Transverse colon (tissue), 4 donors: ENCODE data around the gene CDHR2. TPM values are rescaled to one million over a fixed set of nuclear protein-coding genes. Genes with fewer than 3 reads are reported as not detected.

Experiments used
- DNase-seq: peaks from one replicate; pipeline ENCODE4 v3.0.0-alpha.2; 2019
- H3K27ac ChIP-seq, 4 donors: fragments of 200-600 bp; sonication (generic); 2 replicates each; pipeline ENCODE4 v1.5.1; 2016 to 2018; ENCODE audit warnings: inconsistent platforms in 4 of 4
- H3K27me3 ChIP-seq: fragments of 200-600 bp; sonication (generic); 2 replicates; pipeline ENCODE4 v1.5.1; 2017; ENCODE audit warnings: inconsistent platforms
- H3K36me3 ChIP-seq, 4 donors: fragments of 200-600 bp; sonication (generic); 2 replicates each; pipeline ENCODE4 v1.5.1; 2017 to 2019; ENCODE audit warnings: inconsistent platforms in 4 of 4
- H3K4me1 ChIP-seq, 4 donors: fragments of 200-600 bp; sonication (generic); 2 replicates each; pipeline ENCODE4 v1.5.1; 2017 to 2020; ENCODE audit warnings: inconsistent platforms in 4 of 4
- H3K4me3 ChIP-seq, 4 donors: fragments of 200-600 bp; sonication (generic); 1 replicate in 1 of 4; 2 replicates in 3 of 4; pipeline versions ENCODE4 v1.5.1 to v1.6.1; 2017 to 2019; ENCODE audit warnings: inconsistent platforms in 4 of 4
- H3K9me3 ChIP-seq, 2 donors: fragments of 200-600 bp; sonication (generic); 2 replicates each; pipeline ENCODE4 v1.5.1; 2017 to 2019; ENCODE audit warnings: inconsistent platforms in 2 of 2
- EP300 ChIP-seq: sonication (generic); formaldehyde crosslinking; IDR thresholded peaks from one replicate; pipeline ENCODE4 v1.6.1; 2017; ENCODE audit warnings: antibody characterized with exemption, low read depth
- POLR2A ChIP-seq: fragments of 450-650 bp; IDR thresholded peaks from one replicate; pipeline ENCODE4 v1.6.1; 2016; ENCODE audit warnings: antibody characterized with exemption, mild to moderate bottlenecking, moderate library complexity
- POLR2AphosphoS5 ChIP-seq, 3 donors: sonication (generic); formaldehyde crosslinking; IDR thresholded peaks; one replicate each; pipeline ENCODE4 v1.6.1; 2016; ENCODE audit warnings: antibody characterized with exemption in 3 of 3
- WGBS, 2 donors: methylation state at CpG; one replicate each; pipeline ENCODE4 v1.1.5; 2018; ENCODE audit warnings: low coverage in 1 of 2; 5-methylcytosine and 5-hydroxymethylcytosine counted together
- in situ Hi-C, 4 donors: fragments of 200-750 bp; cut with MboI; loops; one replicate each; pipeline versions ENCODE4 v1.15.0 to v1.15.1; 2017; ENCODE audit warnings: low sequenced_read_pairs in 3 of 4, low pct_ligation_motif_present in 1 of 4, low pct_unique_long_range_greater_than_20kb in 1 of 4
- intact Hi-C: fragments of 100-400 bp; cut with DNase I; formaldehyde crosslinking; loops from one replicate; pipeline ENCODE4 v1.15.1; 2023; ENCODE audit warnings: low total_unique reads
- total RNA-seq, 4 donors: library from RNA; depleted of rRNA; stranded (reverse); fragments of >200 nt; gene quantifications; one replicate each; pipeline ENCODE4 v1.1.0, GENCODE V29; 2016
- TF ChIP-seq, protein P1 (sequence below), 5 experiments: fragments of 200-600 bp in 3 of 5; fragments of 450-650 bp in 2 of 5; sonication (generic) in 3 of 5; IDR thresholded peaks; 1 replicate in 2 of 5; 2 replicates in 3 of 5; pipeline ENCODE4 v1.5.1; 2016 to 2017; ENCODE audit warnings: antibody characterized with exemption in 5 of 5, inconsistent platforms in 3 of 5, mild to moderate bottlenecking in 2 of 5, moderate library complexity in 1 of 5

CDHR2 gene, protein sequence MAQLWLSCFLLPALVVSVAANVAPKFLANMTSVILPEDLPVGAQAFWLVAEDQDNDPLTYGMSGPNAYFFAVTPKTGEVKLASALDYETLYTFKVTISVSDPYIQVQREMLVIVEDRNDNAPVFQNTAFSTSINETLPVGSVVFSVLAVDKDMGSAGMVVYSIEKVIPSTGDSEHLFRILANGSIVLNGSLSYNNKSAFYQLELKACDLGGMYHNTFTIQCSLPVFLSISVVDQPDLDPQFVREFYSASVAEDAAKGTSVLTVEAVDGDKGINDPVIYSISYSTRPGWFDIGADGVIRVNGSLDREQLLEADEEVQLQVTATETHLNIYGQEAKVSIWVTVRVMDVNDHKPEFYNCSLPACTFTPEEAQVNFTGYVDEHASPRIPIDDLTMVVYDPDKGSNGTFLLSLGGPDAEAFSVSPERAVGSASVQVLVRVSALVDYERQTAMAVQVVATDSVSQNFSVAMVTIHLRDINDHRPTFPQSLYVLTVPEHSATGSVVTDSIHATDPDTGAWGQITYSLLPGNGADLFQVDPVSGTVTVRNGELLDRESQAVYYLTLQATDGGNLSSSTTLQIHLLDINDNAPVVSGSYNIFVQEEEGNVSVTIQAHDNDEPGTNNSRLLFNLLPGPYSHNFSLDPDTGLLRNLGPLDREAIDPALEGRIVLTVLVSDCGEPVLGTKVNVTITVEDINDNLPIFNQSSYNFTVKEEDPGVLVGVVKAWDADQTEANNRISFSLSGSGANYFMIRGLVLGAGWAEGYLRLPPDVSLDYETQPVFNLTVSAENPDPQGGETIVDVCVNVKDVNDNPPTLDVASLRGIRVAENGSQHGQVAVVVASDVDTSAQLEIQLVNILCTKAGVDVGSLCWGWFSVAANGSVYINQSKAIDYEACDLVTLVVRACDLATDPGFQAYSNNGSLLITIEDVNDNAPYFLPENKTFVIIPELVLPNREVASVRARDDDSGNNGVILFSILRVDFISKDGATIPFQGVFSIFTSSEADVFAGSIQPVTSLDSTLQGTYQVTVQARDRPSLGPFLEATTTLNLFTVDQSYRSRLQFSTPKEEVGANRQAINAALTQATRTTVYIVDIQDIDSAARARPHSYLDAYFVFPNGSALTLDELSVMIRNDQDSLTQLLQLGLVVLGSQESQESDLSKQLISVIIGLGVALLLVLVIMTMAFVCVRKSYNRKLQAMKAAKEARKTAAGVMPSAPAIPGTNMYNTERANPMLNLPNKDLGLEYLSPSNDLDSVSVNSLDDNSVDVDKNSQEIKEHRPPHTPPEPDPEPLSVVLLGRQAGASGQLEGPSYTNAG (N-terminal part only)
- total RNA-seq: 100 to 1,000 TPM in 2 of 4 donors, 10 to 100 TPM in 2; 15.5 to 257 (median 104) TPM

DNA sequence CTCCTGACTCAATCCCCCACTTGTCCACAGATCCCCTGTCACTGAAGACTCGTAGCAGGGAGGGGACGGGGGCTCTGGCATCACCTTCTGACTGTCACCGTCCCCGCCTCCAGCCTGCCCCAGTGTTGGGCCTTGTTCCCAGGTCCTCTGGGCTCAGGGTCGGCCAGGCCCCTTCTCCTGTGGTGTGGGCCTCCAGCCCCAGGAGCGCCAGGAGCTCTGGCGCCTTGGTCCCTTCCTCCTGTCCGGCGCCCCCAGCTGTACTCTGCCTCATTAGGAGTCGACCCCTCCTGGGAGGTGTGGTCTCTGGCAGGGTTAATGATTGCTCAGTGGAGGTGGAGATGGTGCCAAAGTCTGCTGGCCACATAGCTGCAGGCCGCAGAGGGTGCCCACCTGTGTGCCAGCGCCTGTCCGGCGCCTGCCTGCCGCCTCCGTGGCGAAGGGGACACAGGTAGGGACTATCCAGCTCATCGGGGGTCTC, at the start of gene CDHR2:
TSS of gene CDHR2 (plus strand) at position 376 of the 478 bp plus-strand sequence. CDS start 16,011 bp downstream, outside the sequence.
- peak within 1 kb of the TSS; percentile 85 to 97 (median 96) for H3K27ac ChIP-seq
- H3K4me1 ChIP-seq: peaks cover 7 to 60% (median 53%) of the 10 kb centered on the region in 4 donors
- 77% methylated on average over 17 of the region's 18 CpGs; no CpG with 5 or more reads in 1 of the 2 donors for WGBS, 2 donors
- DNase-seq: peak; percentile 68
- intact Hi-C loops: no loop called here
- peak within 1 kb of the TSS in 3 of 4 donors; percentile 8 to 34 (median 19) for H3K4me3 ChIP-seq
- H3K27me3 ChIP-seq: no peaks in the 10 kb centered on the region
- in situ Hi-C loops: no loop called here
- H3K36me3 ChIP-seq: no peaks in the 10 kb centered on the region
- TF ChIP-seq POLR2A (peak; percentile 79), POLR2AphosphoS5 (IDR thresholded peaks at IDR 0.05) (peak in 2 of 3 donors; percentile 37 to 66), EP300 (no peak)
- TF ChIP-seq, protein P1, sequence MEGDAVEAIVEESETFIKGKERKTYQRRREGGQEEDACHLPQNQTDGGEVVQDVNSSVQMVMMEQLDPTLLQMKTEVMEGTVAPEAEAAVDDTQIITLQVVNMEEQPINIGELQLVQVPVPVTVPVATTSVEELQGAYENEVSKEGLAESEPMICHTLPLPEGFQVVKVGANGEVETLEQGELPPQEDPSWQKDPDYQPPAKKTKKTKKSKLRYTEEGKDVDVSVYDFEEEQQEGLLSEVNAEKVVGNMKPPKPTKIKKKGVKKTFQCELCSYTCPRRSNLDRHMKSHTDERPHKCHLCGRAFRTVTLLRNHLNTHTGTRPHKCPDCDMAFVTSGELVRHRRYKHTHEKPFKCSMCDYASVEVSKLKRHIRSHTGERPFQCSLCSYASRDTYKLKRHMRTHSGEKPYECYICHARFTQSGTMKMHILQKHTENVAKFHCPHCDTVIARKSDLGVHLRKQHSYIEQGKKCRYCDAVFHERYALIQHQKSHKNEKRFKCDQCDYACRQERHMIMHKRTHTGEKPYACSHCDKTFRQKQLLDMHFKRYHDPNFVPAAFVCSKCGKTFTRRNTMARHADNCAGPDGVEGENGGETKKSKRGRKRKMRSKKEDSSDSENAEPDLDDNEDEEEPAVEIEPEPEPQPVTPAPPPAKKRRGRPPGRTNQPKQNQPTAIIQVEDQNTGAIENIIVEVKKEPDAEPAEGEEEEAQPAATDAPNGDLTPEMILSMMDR (IDR thresholded peaks at IDR 0.05): no peak
- H3K9me3 ChIP-seq: no peaks in the 10 kb centered on the region

DNA sequence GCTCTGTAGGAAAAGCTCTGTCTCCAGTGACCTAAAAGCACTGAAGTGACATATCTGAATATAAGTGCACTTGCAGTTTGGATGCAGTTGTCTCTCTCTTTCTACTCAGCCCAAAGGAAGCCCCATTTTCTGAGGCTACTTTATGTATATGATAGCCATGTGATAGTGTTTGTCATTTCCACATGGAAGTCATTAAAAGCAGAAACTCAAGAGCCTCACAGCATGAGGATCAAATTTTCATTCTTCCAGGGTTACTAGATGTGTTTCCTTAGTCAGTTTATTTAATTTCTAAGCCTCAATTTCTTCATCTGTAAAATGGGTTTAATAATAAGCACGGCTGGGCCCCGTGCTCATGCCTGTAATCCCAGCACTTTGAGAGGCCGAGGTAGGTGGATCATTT, 48.6 kb upstream of the CDHR2 start:
- 96 to 100% methylated on average over 3 of the region's 3 CpGs for WGBS, 2 donors
- no peaks in the 10 kb centered on the region for H3K9me3 ChIP-seq
- peaks cover 0 to 81% (median 36%) of the 10 kb centered on the region in 4 donors for H3K36me3 ChIP-seq
- in situ Hi-C loops (no loop called here), intact Hi-C loops (no loop called here)
- no peak overlapping the region for H3K27ac ChIP-seq
- no peak for TF ChIP-seq POLR2A
- TF ChIP-seq POLR2AphosphoS5 (IDR thresholded peaks at IDR 0.05): no peak
- no peak for TF ChIP-seq EP300
- TF ChIP-seq, protein P1 (IDR thresholded peaks at IDR 0.05): no peak
- H3K27me3 ChIP-seq: no peaks in the 10 kb centered on the region
- no peak for DNase-seq
- no peak overlapping the region for H3K4me3 ChIP-seq
- H3K4me1 ChIP-seq: no peaks in the 10 kb centered on the region

- Histone ChIP-seq H3K4me3 (no peak overlapping the region), H3K9me3 (no peaks in the 10 kb centered on the region), H3K27me3 (no peaks in the 10 kb centered on the region), H3K36me3 (peaks cover 0 to 72% (median 32%) of the 10 kb centered on the region in 4 donors), H3K4me1 (no peaks in the 10 kb centered on the region), H3K27ac (no peak overlapping the region)
- no peak for DNase-seq
- no peak for TF ChIP-seq EP300
- TF ChIP-seq POLR2AphosphoS5 (IDR thresholded peaks at IDR 0.05): no peak
- TF ChIP-seq, protein P1 (IDR thresholded peaks at IDR 0.05): no peak
- TF ChIP-seq POLR2A: no peak
- WGBS, 2 donors: 92 to 97% methylated on average over 1 of the region's 1 CpG
- intact Hi-C loops: no loop called here
- in situ Hi-C loops: no loop called here
Observed at GRCh38 chr5:176501333-176501732, 47.8 kb upstream of the CDHR2 start.
